ENCODE measurements around the gene RALA.

- no peak for TF ChIP-seq CTCF (IDR thresholded peaks at IDR 0.05; ENCODE audit: low read depth, low read length, missing input control)
- TF ChIP-seq EGR1 (IDR thresholded peaks at IDR 0.05; ENCODE audit: low read depth in 2 of 2) = no peak
- TF ChIP-seq RAD21 (IDR thresholded peaks at IDR 0.05) = no peak
- TF ChIP-seq JUND (IDR thresholded peaks at IDR 0.05) = no peak
- no peak for TF ChIP-seq ZBTB33 (IDR thresholded peaks at IDR 0.05)
- TF ChIP-seq REST (IDR thresholded peaks at IDR 0.05) = no peak
- no peak for TF ChIP-seq YY1 (IDR thresholded peaks at IDR 0.05)
These were observed 78.8 kb downstream of the RALA start for GRCh38 chr7:39702133-39702532.

Measured in liver (tissue), 3 donors.